KOPT-K1 (cell line): ENCODE measurements around the gene LTO1.

ENCODE experiments used
- H3K27ac ChIP-seq: fragments of 200-600 bp; sonication (generic); 2 replicates; pipeline ENCODE4 v1.5.1; 2016; ENCODE audit warnings: antibody characterized with exemption, mild to moderate bottlenecking, low read depth, low read length; ENCODE audit not compliant: poor library complexity, severe bottlenecking
- H3K36me3 ChIP-seq: fragments of 200-600 bp; sonication (generic); 2 replicates; pipeline ENCODE4 v1.5.1; 2017; ENCODE audit warnings: antibody characterized with exemption, mild to moderate bottlenecking, low read length, moderate library complexity; ENCODE audit not compliant: insufficient read depth
- H3K9me3 ChIP-seq: fragments of 200-600 bp; sonication (generic); 2 replicates; pipeline ENCODE4 v1.5.1; 2017; ENCODE audit warnings: antibody characterized with exemption, low read length, mild to moderate bottlenecking; ENCODE audit not compliant: insufficient read depth, poor library complexity, severe bottlenecking

The LTO1 gene

DNA sequence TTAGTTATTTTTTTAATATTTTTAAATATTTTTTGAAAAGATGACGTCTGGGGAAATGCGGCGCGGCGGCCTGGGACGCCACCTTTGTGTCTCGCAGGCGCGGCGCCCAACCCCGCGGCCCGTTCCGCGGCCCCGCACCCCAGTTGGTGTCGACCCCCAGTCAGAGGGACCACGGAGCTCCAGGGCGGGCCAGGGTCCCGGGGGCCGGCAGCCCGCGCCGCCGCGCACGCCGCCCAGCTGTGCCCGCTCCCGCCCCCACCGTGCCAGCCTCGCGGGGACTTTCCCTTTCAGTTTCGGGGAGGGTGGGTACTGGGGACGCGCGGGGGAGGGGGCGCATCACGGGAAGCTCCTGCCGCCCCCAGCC, 32.6 kb downstream of the LTO1 start:
- no peak overlapping the region for H3K27ac ChIP-seq
- H3K9me3 ChIP-seq: no peaks in the 10 kb centered on the region
- H3K36me3 ChIP-seq: no peaks in the 10 kb centered on the region

DNA sequence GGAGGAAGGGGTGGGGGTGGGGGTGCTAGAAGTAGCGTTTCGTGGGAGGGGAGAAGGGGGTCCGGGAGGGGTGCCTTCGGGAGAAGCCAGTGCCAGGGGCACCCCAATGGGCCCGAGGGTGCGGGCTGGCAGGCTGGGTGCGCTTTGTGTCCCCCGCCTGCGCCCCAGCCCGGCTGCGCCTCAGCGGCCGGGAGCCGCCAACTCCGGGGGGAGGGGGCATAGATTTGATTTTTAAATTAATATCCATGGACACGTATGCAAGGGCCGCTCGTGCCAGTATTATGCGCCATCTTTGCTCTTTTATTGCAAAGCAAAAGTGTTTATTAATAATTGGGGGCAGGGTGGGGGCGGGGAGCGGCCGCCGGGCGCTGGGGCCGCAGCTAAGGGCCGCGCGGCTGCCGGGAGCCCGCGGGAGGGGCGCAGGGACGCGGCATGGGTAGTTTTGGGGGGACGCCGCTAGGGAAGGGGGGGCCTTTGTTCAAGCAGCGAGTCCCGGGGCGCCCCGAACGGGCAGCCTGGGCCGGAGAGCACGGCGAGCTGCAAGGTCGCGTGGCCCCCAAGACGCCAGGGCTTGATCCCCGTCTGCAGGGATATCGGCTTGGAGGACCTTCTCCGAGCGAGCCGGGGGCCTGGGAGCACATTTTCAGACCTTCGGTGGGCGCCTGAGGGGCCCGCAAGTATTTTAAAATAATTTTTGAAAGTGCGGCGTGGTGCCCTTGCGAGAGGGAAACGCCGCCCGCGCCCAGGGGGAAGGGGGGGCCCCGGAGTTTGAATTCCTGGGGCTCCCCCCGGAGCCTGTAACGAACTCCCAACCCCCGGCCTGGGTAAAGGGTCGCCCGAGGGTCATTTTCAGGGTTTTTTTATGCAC, 33.2 kb downstream of the LTO1 start:
- no peak overlapping the region for H3K27ac ChIP-seq
- H3K9me3 ChIP-seq: no peaks in the 10 kb centered on the region
- H3K36me3 ChIP-seq: no peaks in the 10 kb centered on the region

DNA sequence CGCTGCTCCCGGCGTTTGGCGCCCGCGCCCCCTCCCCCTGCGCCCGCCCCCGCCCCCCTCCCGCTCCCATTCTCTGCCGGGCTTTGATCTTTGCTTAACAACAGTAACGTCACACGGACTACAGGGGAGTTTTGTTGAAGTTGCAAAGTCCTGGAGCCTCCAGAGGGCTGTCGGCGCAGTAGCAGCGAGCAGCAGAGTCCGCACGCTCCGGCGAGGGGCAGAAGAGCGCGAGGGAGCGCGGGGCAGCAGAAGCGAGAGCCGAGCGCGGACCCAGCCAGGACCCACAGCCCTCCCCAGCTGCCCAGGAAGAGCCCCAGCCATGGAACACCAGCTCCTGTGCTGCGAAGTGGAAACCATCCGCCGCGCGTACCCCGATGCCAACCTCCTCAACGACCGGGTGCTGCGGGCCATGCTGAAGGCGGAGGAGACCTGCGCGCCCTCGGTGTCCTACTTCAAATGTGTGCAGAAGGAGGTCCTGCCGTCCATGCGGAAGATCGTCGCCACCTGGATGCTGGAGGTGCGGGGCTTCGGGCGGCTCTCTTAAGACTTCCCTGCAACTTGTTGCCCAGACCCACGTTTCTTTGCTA, 34.1 kb downstream of the LTO1 start, which contains the start of gene CCND1:
Gene CCND1, plus strand, starts transcription at position 162 of the 587 bp plus-strand sequence. Its CDS starts 158 bp downstream, at position 320.
- no peaks in the 10 kb centered on the region for H3K36me3 ChIP-seq
- H3K27ac ChIP-seq: no peak within 1 kb of the TSS
- no peaks in the 10 kb centered on the region for H3K9me3 ChIP-seq

DNA sequence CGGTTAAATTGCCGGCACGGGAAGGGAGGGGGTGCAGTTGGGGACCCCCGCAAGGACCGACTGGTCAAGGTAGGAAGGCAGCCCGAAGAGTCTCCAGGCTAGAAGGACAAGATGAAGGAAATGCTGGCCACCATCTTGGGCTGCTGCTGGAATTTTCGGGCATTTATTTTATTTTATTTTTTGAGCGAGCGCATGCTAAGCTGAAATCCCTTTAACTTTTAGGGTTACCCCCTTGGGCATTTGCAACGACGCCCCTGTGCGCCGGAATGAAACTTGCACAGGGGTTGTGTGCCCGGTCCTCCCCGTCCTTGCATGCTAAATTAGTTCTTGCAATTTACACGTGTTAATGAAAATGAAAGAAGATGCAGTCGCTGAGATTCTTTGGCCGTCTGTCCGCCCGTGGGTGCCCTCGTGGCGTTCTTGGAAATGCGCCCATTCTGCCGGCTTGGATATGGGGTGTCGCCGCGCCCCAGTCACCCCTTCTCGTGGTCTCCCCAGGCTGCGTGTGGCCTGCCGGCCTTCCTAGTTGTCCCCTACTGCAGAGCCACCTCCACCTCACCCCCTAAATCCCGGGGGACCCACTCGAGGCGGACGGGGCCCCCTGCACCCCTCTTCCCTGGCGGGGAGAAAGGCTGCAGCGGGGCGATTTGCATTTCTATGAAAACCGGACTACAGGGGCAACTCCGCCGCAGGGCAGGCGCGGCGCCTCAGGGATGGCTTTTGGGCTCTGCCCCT, 34.7 kb downstream of the LTO1 start:
- no peak overlapping the region for H3K27ac ChIP-seq
- no peaks in the 10 kb centered on the region for H3K36me3 ChIP-seq
- no peaks in the 10 kb centered on the region for H3K9me3 ChIP-seq

DNA sequence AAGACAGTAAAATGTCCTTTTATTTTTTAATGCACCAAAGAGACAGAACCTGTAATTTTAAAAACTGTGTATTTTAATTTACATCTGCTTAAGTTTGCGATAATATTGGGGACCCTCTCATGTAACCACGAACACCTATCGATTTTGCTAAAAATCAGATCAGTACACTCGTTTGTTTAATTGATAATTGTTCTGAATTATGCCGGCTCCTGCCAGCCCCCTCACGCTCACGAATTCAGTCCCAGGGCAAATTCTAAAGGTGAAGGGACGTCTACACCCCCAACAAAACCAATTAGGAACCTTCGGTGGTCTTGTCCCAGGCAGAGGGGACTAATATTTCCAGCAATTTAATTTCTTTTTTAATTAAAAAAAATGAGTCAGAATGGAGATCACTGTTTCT, 35.3 kb downstream of the LTO1 start:
- Histone ChIP-seq H3K27ac (no peak overlapping the region), H3K36me3 (no peaks in the 10 kb centered on the region), H3K9me3 (no peaks in the 10 kb centered on the region)

DNA sequence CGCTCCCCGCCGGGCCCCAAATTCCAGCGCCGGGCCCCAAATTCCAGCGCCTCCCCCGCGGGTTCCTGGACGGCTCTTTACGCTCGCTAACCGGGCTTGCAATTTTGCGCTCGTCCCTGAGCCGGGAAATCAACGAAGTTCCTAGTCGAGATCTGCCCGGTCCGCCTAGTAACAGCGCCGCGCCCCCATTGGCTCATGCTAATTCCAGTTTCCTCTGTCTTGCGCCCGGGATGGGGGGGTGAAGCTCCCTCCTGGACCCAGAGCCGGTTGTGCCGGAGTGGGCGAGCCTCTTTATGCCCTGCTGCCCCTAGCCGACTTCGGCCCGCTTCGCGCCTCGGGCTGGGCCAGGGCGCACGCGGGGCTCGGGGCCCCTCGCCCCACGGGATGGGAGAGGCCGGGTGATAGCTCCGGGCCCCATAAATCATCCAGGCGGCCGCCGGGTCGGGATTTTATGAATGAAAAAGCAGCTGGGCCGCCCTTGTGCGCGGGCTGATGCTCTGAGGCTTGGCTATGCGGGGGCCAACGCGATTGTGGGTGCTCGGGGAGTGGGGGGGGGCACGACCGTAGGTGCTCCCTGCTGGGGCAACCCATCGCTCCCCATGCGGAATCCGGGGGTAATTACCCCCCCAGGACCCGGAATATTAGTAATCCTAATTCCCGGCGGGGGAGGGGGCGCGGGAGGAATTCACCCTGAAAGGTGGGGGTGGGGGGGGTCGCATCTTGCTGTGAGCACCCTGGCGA, 36.0 kb downstream of the LTO1 start:
- Histone ChIP-seq H3K27ac (no peak overlapping the region), H3K36me3 (no peaks in the 10 kb centered on the region)

DNA sequence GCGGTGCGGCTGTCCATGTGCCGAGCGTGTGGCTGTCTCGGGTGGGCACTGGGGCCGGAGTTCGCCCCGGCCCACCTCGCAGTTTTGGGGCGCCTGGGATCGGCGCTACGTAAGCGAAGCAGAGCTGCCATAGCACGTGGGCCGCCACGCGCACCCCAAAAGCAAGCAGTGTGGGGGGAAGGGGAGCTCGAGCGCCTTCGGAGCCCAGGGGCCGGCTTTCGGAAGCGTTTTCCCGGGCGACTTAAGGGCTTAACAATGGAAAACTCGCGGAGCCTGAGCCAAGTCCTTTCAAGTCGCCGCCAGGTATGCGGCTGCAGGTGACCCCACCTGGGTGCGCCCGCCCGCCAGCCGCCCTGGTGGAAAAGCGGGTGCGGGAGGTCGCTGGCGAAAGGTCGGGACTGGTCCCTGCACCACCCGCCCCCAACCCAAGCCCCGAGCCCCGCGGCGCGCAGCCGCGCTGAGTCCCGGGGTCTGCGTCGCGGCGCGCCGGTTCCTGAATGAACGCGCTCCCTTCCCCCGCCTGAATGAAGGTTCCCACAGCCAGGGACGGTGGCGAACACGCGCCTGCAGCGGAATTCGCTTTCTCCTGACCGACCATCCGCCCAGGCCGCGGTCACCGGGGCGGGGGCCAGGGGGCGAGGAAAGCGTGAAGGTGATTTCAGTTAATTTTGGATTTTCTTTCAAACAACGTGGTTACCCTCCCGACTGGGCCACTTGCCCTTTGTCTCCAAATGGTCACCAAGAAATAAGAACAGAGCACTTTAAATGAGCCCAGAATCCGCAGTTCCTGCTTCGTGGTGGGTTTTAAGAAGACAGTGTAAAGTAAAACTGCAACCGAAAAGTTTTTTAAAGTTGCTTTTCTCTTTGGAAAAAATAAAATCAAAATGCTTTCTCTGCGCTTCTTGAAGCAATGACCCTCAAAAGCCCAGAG, 36.9 kb downstream of the LTO1 start:
- no peaks in the 10 kb centered on the region for H3K36me3 ChIP-seq
- H3K9me3 ChIP-seq: no peaks in the 10 kb centered on the region
- H3K27ac ChIP-seq: no peak overlapping the region

More for the DNA sequence above, 36.0 kb downstream of the LTO1 start:
- H3K9me3 ChIP-seq: no peaks in the 10 kb centered on the region

DNA sequence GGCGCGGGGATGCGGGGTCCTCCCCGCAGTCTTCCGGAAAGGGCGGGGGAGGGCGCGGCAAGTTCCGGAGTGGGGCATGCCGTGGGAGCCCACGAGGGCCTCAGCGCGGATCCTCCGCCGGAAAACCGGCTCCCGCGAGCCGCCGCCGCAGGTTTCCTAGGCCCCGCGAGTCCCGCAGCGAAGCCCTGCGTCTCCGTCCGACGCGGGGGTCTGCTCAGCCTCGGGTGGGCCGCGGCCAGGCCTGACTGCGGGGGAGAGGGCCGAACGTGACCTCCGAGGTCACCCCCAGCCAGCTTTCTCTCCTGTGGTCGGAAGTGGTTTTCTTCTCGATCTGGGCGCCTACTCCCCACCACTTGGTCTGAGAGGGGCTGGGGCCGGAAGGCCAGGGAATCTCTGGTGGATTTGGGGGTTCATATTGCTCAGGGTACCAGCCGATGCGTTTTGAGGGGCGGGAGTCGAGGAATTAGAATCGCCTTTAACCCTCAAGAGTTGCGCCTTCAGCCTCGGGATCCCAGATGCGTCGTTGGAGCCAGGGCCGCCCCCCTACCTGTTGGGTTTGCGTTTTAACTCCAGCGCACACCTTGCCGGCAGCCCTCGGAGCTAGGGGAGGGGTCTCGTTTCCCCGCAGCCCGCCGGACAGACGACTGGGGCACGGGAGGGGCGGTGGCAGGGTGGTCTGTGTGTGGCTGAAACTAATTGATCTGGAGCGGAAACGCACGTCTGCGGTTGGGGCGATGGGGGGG, 37.8 kb downstream of the LTO1 start:
- no peaks in the 10 kb centered on the region for H3K9me3 ChIP-seq
- no peak overlapping the region for H3K27ac ChIP-seq

DNA sequence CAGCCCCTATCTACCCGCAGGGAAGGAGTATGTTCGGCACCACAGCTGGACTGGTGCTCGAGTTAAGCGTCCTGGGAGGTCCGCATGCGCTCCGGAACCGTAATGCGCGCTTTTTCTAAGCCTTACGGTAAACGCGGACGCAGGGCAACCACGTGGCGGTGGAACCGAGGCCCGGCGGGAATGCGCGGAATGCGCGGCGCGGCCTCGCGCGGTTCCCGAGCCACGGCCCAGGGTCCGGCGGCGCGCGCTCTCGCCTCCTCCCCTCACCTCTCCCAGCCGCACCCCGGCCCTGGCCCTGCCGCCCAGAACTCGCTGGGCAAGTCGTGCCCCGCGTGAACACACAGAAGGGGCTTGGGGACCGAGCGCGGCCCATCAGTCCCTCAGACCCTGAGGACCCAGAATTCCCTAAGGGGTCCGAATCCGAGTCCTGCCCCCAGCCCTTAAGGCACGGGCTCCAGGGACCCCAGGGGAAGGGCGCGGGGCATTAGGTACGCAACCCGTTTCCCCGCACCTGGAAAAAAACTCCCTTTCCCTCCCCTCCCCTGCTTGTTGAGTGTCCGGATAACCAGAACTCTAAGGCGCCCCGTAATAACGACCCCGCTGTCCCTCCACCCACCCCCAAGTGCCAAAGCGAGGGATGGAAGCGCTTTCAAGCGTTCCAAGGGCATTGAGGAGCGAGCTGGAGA, 38.5 kb downstream of the LTO1 start:
- H3K9me3 ChIP-seq: no peaks in the 10 kb centered on the region
- no peak overlapping the region for H3K27ac ChIP-seq
- H3K36me3 ChIP-seq: no peaks in the 10 kb centered on the region

More for the DNA sequence above, 37.8 kb downstream of the LTO1 start:
- no peaks in the 10 kb centered on the region for H3K36me3 ChIP-seq

DNA sequence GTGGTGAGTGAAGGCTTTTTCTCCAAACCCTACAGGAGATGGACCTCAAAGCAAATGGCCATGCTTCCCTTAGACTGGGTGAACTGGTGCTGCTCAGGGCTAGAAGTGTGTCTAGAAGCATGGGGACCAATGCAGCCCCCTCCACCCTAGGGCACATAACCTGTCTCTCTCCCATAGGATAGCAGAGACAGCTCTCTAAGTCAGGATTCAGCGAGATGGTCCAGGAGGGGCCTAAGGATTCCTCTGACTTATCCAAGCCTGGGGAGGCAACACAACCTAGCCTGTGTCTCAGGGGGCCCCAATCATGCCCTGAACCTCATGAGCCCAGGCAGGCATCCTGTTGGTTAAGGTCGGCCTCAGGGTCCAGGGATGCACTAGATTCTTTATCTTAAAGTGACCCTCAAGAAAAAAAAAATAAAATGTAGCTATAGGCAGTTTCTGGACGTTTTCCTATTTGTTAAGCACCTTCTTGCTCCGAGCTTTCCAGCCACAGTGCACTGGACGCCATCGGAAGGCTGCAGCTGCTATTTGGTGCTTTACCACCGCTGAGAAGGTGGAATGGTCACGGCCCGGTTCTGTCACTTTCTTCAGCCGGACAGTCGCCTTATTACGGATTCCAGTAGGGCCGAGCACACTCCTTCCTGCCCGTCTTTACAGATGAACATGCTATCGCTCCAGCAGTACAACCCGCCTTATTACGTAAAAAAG, 39.2 kb downstream of the LTO1 start:
- Histone ChIP-seq H3K9me3 (no peaks in the 10 kb centered on the region), H3K27ac (no peak overlapping the region), H3K36me3 (no peaks in the 10 kb centered on the region)

DNA sequence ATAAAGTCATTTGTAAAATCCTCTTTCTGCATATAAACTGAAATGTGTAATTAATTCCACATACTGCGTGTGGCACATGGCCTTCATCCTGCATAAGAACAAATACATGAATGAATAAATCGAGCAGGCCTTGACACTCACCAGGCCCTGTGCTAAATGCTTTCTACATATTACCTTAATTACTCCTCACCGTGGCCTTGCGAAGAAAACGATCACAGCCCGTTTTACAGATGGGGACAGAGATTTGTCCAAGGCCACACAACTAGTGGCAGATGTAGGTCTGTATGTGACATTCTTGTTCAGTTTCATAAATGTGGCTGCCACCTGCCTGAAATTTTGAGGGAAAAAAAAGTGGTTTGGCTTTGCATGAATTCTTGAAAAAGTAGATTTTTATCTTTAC, 40.0 kb downstream of the LTO1 start:
- H3K36me3 ChIP-seq: no peaks in the 10 kb centered on the region
- H3K9me3 ChIP-seq: peaks cover 5% of the 10 kb centered on the region
- no peak overlapping the region for H3K27ac ChIP-seq

DNA sequence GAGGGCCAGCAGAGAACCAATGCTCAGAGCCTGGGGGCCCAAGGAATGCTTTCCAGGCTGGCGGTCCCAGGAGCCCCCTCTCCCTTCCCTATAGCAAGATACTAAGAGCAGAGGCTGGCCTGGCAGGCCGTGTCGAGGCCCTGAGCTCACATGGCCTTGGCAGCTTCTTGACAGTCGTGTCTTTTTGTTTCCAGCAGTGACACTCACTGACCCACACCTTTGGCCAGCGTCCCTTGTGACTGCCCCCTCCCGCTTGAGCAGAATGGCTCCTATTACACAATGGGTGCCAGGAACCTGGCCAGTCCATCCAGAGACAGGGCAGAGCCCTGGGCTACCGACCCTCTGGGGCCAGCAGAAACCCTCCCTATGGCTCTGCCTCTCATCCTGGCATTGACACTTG, 40.6 kb downstream of the LTO1 start:
- Histone ChIP-seq H3K36me3 (no peaks in the 10 kb centered on the region), H3K27ac (no peak overlapping the region), H3K9me3 (peaks cover 11% of the 10 kb centered on the region)

DNA sequence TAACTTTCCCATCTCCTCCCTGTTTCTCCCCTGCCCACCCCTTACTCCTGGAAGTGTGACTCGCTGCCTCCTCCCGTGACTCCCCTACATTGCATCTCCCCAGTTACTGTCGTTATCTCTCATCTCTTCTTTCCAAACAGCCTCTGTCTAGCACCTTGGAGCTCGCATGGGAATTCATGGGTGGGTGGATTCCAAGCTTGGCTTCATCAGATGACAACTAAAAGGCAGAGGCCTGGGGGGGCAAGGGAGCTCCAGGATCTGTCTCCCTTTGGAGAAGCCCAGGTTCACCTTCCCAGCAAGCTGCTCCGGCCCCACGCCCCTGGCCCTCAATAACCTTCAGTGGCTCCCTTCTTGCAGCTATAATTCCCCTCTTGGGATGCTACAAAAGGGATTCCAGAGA, 41.1 kb downstream of the LTO1 start:
- H3K27ac ChIP-seq: no peak overlapping the region
- peaks cover 15% of the 10 kb centered on the region for H3K9me3 ChIP-seq
- H3K36me3 ChIP-seq: no peaks in the 10 kb centered on the region
